22Rv1 (cell line): ENCODE measurements around the gene FAM20A.
A peak's percentile ranks its signal among the peaks of the same experiment; 100 is the strongest.

Experiments used
- H3K27ac ChIP-seq: fragments of 450-650 bp; 2 replicates; pipeline ENCODE4 v1.5.1; 2017
- ZFX ChIP-seq: fragments of 450-650 bp; IDR thresholded peaks from 2 replicates; pipeline ENCODE4 v1.6.1; 2017; ENCODE audit warnings: antibody characterized with exemption, borderline replicate concordance
- TF ChIP-seq, protein P1 (sequence below): fragments of 450-650 bp; IDR thresholded peaks from 2 replicates; pipeline ENCODE4 v1.5.1; 2017; ENCODE audit warnings: mild to moderate bottlenecking

FAM20A gene

DNA sequence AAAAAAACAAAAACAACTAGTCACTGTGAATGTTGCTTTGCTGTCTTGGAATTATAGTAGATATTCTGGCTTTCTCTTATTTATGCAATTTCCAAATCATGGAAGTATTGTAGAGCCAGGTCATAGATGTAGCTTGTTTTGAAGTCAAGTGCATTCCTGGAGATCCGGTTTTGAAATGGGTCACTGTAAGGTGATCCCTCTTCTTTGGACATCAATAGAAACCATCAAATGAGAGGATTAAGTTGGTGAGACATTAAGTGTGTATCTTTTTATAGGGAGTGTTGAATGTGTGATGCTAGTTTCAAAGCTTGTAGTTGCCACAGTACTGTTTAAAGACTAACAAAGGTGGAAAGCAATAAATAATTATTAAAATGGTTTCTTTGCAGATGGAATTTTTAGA, 84.4 kb downstream of the FAM20A start:
- TF ChIP-seq, protein P1, sequence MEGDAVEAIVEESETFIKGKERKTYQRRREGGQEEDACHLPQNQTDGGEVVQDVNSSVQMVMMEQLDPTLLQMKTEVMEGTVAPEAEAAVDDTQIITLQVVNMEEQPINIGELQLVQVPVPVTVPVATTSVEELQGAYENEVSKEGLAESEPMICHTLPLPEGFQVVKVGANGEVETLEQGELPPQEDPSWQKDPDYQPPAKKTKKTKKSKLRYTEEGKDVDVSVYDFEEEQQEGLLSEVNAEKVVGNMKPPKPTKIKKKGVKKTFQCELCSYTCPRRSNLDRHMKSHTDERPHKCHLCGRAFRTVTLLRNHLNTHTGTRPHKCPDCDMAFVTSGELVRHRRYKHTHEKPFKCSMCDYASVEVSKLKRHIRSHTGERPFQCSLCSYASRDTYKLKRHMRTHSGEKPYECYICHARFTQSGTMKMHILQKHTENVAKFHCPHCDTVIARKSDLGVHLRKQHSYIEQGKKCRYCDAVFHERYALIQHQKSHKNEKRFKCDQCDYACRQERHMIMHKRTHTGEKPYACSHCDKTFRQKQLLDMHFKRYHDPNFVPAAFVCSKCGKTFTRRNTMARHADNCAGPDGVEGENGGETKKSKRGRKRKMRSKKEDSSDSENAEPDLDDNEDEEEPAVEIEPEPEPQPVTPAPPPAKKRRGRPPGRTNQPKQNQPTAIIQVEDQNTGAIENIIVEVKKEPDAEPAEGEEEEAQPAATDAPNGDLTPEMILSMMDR: no peak
- no peak overlapping the region for H3K27ac ChIP-seq

DNA sequence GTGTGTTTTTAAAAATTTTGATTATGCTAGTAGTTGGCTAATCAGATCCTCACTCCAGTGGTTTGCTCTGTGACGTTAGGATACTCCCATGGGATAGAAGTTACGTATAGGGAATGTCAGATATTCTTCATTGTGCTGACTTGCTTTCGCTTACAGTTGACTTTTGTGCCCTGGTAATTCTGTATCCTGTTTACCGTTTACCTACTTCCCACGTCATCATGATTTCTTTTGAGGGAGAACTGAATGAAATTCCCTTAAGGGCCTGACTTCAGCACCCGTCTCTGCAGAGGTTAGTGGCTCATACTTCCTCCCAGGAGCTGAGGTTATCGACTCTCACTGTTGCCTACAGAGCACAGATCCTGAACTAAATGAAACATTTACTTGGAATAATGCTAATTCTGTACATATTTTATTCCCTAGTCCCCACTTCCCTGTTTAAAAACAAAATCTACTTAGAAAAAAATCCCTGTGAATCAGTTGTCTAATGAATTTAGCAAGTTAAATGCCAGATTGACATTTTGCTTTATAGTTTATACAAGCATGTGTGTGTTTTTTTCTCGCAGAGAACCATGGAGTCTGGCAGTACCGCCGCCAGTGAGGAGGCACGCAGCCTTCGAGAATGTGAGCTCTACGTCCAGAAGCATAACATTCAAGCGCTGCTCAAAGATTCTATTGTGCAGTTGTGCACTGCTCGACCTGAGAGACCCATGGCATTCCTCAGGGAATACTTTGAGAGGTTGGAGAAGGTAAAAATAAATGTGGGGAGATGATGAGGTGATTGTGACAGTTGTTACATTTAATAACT, 86.1 kb downstream of the FAM20A start:
- H3K27ac ChIP-seq: no peak overlapping the region
- no peak for TF ChIP-seq ZFX
- TF ChIP-seq, protein P1: no peak

DNA sequence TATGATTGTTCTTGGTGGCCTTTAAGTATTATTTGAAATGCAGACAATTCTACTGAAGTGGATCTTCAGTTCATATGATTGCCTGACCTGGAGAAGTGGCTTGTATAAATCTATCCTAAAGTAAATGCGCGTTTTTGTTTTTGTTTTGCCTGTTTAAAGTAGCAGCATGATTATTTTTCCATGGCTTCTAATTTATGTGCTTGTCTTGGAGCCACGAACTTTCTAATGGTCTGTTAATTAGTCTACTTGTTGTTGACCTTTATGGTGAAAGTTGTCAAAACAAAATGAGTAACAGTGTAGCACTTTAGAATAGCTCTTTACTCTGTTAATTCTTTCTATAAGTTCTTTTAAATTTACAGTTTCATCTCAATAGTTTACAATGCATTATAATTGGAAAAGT, 87.2 kb downstream of the FAM20A start:
- TF ChIP-seq, protein P1: no peak
- TF ChIP-seq ZFX: no peak
- H3K27ac ChIP-seq: no peak overlapping the region

DNA sequence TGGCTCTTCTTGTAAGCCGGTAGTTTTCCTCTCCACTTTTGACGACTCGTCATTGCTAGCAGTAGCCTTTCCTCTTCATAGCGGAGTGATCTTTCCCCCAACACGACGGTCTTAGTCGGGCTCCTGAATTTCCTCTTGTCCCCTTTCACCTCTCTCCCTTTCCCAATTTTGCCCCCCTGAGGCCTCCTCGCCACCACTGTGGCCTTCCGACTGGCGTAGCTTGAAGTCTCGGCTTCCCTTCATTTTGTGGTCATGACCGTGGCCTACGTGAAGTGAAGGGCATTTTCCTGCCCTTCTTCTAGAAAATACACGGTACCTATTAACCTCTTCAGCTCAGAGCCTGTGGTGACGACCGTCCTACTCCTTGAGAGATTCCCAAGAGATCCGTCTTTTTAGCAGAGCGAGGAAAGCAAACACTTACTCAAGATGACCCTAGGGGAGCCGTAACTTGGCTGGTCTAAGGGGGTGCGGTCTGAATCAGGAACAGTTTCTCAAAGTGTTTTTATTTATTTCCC, 88.2 kb downstream of the FAM20A start:
- peak overlapping the region; percentile 94 for H3K27ac ChIP-seq
- no peak for TF ChIP-seq ZFX

DNA sequence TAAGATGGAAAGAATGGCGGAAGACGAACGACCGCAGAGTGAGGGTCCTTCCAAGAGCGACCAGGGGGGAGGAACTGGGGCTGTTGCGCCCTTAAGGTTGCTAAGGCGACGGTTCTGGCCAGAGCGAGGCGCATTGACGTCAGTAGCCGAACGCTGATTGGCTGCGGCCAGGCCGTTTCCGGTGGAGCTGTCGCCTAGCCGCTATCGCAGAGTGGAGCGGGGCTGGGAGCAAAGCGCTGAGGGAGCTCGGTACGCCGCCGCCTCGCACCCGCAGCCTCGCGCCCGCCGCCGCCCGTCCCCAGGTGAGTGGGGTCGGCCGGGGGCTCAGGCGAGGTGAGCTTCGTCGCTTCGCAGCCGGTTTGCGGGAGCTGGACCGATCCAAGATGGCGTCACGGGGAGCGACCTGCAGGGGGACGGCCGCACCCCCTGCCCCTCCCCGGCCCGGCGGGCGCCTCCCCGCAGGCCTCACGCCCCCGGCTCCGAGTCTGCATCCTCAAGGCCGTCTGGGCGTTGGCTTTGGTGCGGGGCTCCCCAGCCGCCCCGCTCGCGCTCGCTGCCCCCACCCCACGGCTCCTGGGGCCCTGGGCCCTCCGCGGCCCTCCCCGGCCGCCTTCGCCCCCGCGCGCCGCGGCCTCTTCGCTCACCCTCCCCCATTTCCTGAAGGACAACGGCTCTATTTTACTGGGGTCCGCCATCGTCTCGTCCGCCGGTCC, 88.8 kb downstream of the FAM20A start, which contains the start of gene PRKAR1A:
TSS of gene PRKAR1A (plus strand) at position 184 of the 713 bp plus-strand sequence. CDS start 2,970 bp downstream, outside the sequence.
- peak within 1 kb of the TSS; percentile 94 for H3K27ac ChIP-seq
- TF ChIP-seq ZFX: no peak
- TF ChIP-seq, protein P1: no peak

DNA sequence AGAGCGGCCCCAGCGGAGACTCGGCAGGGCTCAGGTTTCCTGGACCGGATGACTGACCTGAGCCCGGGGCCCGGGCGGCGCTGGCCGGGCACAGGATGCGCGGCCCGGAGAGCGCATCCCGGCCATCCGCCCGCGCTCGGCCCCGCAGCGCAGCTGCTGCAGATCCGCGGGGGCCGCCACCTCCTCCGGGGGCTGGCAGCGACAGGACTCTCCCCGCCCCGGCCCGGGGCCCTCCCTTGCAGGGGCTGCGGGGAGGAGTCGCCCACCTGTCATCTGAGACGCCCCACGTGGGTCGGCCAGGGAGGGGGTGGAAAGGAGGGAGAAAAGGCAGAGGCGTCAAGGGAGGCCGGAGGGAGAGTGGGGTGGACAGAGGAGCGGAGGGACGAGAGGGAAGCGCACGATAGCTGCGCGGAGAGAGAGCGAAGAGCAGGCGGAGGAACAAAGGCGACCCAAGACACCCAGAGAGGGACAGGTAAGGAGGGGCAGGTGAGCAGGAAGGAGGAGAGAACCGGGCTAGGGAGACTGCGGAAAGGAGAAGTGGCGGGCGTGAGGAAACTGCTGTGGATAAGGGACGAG, 89.4 kb downstream of the FAM20A start:
- peak overlapping the region; percentile 94 for H3K27ac ChIP-seq
- TF ChIP-seq ZFX: no peak
- TF ChIP-seq, protein P1: no peak

DNA sequence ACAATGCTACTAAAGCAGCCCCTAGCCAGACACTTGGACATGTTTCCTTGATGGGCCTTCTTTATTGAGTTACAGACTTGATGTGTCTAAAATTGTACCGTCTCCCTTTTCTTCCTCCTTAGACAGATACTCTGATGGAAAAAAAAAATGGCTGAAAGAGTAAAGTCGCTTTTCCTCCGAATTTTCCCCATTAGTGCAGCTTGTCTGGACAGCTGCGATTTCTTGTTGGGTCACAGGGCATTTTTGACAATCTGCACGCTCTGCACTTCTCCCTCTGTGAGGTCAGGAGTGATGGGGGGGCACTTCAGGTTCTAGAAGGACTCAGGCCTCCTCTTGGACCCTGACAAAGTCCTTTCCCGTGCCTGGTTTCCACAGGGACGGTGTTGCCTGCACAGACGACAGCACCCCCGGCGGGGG, 89.9 kb downstream of the FAM20A start:
- H3K27ac ChIP-seq: peak overlapping the region; percentile 94
- no peak for TF ChIP-seq ZFX
- TF ChIP-seq, protein P1: peak; percentile 25; the same call in 1 of the 2 replicates
